CD4-positive, alpha-beta T cell treated with Interleukin-2 at 100 ng/mL for 4 hours (primary cell): ENCODE data around the gene NFE2.
"Not testable (repeated sequence)": the region's sequence is repeated elsewhere in the genome, so short reads cannot be mapped to it uniquely, and the experiment has no call there.

ENCODE experiments used
- DNase-seq: peaks from one replicate; pipeline ENCODE4 v3.0.0-alpha.2; 2020; ENCODE audit warnings: low spot score

The NFE2 gene

DNA sequence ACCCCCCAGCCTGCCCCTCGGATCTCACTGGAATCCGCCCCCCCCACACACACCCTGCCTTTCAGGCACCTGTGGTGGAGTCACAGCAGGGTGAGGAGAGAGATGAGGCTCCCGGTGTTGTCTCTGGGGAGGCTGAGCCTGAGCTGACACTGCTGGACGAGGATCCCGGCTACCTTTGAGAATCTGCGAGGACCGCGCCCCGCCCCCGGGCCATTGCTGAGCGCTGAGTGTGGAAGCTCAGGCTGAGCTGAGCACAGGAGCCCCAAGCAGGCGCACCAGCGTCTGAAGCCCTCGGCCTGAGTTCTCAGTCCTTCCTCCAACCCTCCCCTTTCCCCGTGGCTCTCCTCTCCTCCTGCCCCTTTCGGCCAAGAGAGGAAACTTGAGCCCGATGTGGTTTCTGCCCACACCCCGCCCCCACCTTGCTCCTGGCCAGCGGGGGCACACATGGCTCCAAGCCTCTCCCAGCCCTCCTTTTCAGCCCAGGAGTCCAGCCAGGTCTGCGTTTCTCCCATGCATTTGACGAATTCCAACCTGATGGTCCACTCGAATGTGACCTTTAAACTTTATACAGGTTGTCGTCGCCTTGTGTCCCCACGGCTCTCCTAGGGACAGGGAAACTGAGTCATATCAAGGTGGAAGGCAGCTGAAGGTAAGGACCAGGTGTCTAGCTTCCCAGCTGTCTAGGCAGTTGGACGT lies at the start of gene NFE2:
Gene NFE2, minus strand, starts transcription at position 284 of the 696 bp plus-strand sequence. CDS start 5,767 bp downstream, outside the sequence.
- no peak for DNase-seq

GRCh38 chr12:54349679-54350078 lies 48.9 kb upstream of the NFE2 start:
- no peak for DNase-seq

GRCh38 chr12:54349036-54349435 lies 48.2 kb upstream of the NFE2 start:
- DNase-seq, result no peak

DNA sequence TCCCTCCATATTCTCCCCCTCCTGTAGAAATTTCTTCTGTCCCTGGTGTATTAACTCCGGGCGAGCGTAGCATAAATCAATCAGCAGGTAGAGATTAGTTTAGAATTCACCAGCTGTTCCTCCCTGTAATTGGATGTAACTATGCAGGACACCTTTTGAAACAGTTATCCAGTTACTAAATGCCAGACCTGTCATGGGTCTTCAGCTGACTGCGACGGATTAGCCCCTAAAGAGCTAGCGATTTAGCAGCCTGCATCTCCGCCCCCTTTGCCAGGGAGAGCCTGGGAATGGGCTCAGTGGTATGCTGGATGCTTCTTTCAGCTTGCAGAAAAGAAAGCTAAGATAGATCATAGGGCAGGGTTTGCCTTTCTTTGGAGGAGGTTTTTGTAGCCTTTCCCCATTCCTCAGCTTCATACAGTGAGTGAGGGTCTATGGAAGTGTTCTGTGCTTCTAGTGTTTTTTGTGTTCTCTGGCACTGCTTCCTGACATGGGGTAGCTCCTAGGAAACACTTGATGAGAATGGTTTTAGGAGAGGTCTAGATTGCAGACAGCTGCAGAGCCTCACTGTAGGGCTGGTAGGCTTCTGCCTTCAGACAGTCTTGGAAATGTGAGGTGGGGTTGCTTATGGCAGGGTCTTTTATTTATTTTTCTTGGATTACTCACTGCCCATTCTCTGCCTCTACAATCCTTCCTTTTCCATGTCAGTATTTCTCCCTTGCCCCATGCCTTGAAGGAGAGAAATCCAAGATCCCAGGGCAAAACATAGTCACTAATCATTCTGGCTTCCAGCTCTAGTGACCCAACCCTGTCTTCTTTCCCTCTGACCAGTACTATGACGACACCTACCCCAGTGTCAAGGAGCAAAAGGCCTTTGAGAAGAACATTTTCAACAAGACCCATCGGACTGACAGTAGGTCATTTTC lies 40.8 kb upstream of the NFE2 start:
- no peak for DNase-seq

GRCh38 chr12:54340846-54341245 lies 40.0 kb upstream of the NFE2 start:
- DNase-seq, result no peak

GRCh38 chr12:54338698-54339296 lies 38.0 kb upstream of the NFE2 start:
- no peak for DNase-seq

DNA sequence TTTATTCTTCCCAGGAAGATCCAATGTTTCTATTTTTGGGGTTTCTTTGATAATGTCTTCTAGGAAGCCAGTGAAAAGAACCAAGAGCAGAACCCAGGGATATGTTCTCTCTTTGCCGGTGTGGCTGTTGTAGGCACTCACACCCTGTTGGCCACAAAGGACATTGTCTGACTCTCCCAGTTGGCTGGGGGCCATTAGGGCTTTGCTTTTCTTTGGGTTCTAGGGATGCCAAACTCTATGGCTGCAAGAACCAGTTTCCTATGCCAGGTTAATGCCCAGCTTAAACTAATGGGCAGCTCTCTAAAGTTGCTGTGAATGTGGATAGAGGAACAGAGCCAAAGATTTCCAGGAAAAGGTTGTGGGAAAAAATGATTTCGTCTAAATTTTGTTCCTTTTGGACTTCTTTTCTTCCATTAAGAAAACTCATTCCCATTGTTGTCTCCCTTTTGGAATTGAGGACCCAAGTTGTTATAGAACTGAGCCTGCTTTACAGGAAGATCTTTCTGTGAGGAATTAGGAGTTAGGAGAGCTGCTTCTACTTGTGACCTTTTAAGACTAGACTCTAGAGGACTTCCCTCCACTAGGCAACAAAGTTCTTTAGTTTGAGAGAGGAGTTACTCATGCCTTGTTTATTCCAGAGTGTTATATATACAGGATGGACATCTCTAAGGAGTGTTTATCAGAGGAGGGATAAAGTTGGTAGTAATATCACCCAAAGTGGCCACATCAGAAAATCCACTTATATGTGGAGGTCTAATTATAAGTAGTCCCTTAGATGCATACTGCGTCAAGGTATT lies 37.2 kb upstream of the NFE2 start:
- DNase-seq, result no peak

GRCh38 chr12:54337280-54337842 lies 36.5 kb upstream of the NFE2 start:
- DNase-seq, result no peak

DNA sequence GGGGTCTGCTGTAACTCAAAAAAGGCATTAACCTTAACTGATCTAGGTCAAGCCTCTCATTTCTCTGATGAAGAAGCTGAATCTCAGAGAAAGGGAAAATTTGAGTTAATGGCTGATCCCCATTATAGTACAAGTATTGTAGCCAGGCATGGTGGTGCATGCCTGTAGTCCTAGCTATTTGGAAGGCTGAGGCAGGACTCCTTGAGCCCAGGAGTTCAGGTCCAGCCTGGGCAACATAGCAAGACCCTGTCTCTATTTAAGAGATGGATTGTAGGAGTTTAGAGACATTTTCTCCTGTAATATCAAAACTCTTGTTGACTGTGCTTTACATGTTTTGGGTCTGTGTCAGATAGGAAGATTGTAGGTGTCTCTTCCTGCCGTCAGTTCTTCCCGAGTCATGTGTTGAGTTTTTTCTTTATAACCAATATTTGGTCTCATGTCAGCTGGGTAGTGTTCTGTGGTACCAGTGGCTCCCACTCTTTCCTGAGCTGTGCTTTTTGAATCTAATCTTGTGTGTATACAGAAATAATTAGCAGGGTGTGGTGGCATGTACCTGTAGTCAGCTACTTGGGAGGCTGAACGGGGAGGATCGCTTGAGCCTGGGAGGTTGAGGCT lies 32.7 kb upstream of the NFE2 start:
- no peak for DNase-seq

DNA sequence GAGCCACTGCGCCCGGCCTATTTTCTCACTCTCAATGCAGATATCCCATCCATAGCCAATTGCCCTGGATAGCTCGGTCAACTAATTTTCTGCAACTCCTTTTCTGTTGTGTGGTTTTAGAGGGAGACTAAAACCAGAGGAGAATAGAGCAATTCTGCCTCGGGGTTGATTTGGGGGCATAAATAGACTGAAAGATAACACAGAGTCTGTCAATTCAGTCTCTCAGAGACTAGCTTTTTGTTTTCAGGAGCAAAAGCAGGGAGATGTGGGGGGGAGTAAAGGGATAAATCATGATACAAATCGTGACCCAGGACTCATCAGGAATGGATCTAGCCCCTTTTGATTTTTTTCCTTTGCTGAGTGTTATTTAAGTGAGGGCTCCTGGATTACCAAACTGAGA lies 30.6 kb upstream of the NFE2 start:
- DNase-seq, result no peak

DNA sequence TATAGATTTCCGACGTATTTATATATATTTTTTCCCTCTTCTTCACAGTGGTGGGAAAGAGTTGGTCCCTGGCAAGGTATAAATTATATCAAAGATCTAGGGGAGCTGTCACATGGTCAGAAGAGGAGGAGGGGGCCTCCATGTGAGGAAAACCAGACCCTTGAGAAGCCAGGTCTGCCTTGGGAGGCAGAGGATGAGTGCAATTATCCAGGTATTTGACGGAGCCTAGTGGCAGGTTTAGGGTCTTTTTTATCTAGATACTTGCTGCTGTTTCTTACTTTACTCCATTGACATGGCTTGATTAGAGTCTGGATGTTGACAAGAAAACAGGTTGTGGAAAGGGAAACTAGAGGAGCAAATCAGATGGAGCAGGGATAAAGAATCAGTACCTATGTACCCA lies 29.6 kb upstream of the NFE2 start:
- DNase-seq, result no peak

DNA sequence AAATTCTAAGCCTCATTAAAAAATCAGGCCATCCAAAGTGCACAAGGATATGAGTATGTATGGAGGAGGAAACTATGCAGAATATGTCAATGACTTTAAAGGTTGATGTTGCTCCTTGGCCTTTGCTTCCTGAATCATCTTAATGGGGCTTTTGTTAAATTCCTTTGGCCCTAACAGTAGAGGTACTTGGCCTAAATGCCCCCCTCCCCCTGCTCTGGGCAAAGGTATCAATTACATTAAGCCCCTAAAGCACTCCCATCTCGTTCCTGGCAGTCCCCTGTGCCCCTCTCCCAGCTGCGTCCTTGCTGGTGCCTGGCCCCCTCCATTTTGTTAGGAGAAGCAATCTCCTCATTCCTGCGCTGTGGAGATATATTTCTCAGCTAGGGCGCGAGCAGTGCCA lies 28.9 kb upstream of the NFE2 start:
- no peak for DNase-seq

GRCh38 chr12:54328595-54329337 lies 28.0 kb upstream of the NFE2 start:
- no peak for DNase-seq

GRCh38 chr12:54325442-54326109 lies 24.8 kb upstream of the NFE2 start:
- not testable (repeated sequence) for DNase-seq

GRCh38 chr12:54324617-54325441 lies 24.0 kb upstream of the NFE2 start, which contains the start of gene COPZ1:
COPZ1 (plus strand) TSS chr12:54325131; CDS start chr12:54325164, 33 bp downstream.
- DNase-seq, result peak; percentile 98

DNA sequence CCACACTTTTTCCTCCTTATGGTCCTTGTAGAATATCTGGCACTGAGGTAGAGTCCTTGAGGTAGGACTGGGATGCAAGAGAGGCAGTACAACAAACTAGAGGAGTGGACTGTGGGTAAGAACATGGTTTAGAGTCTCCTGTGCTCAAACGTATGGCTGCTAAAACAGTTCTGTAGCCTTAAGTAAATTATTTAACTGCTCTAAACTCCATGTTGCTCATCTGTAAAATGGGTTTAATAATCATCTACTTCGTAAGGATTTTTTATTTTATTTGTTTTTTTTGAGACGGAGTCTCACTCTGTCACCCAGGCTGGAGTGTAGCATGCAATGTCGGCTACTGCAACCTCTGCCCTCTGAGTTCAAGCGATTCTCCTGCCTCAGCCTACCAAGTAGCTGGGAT lies 20.5 kb upstream of the NFE2 start:
- no peak for DNase-seq

DNA sequence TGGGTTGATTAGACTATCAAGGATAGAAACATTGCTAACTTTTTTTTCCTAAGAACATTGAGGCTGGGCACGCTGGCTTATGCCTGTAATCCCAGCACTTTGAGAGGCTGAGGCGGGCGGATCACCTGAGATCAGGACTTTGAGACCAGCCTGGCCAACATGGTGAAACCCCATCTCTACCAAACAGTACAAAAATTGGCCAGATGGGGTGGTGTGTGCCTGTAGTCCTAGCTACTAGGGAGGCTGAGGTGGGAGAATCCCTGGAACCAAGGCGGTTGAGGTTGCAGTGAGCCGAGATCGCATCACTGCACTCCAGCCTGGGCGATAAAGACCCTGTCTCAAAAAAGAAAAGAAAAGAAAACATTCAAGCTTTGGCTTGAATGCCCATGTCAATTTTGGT lies 11.5 kb upstream of the NFE2 start:
- DNase-seq, result not testable (repeated sequence)

- no peak for DNase-seq
These were observed 10.2 kb upstream of the NFE2 start for GRCh38 chr12:54311051-54311450.
